Hepatocyte (in vitro differentiated cells): ENCODE measurements around the gene SLC5A1.

Source experiments
- CTCF ChIP-seq: fragments of 200-600 bp; sonication (generic); IDR thresholded peaks from 2 replicates; pipeline ENCODE4 v1.5.1; 2016; ENCODE audit warnings: antibody characterized with exemption, mild to moderate bottlenecking; ENCODE audit not compliant: poor library complexity
- EZH2 ChIP-seq: fragments of 200-600 bp; sonication (generic); IDR thresholded peaks from 2 replicates; pipeline ENCODE4 v1.6.1; 2016; ENCODE audit warnings: antibody characterized with exemption, mild to moderate bottlenecking, borderline replicate concordance
- EZH2phosphoT487 ChIP-seq: fragments of 200-600 bp; sonication (generic); IDR thresholded peaks from one replicate; pipeline ENCODE4 v1.6.1; 2018; ENCODE audit warnings: antibody characterized with exemption, mild to moderate bottlenecking, low read depth, moderate library complexity; ENCODE audit not compliant: unreplicated experiment, severe bottlenecking

GRCh38 chr22:32132783-32133182 lies 89.7 kb downstream of the SLC5A1 start:
- TF ChIP-seq CTCF (no peak), EZH2 (no peak), EZH2phosphoT487 (no peak)
